Retinal pigment epithelial cell (primary cell): ENCODE data around the gene FTO.

Source experiments
- DNase-seq: peaks from one replicate; pipeline ENCODE4 v3.0.0-alpha.2; 2010; ENCODE audit warnings: low read depth
- H3K4me3 ChIP-seq: 2 replicates; pipeline ENCODE4 v1.5.1; 2011; ENCODE audit warnings: mild to moderate bottlenecking, low read length, control low read depth, moderate library complexity
- CTCF ChIP-seq: conservative IDR thresholded peaks from 2 replicates; pipeline ENCODE4 v1.5.1; 2011; ENCODE audit warnings: low read depth, low read length, control low read depth, inconsistent platforms

FTO gene

GRCh38 chr16:54040480-54040879 lies 336.5 kb downstream of the FTO start:
- TF ChIP-seq CTCF = no peak
- DNase-seq = no peak

GRCh38 chr16:54040975-54041374 lies 337.0 kb downstream of the FTO start:
- no peak for DNase-seq
- no peak overlapping the region for H3K4me3 ChIP-seq
- TF ChIP-seq CTCF = no peak

More at GRCh38 chr16:54040480-54040879, 336.5 kb downstream of the FTO start:
- no peak overlapping the region for H3K4me3 ChIP-seq

GRCh38 chr16:54048586-54049495 lies 344.9 kb downstream of the FTO start:
- no peak for TF ChIP-seq CTCF
- no peak for DNase-seq
- H3K4me3 ChIP-seq = no peak overlapping the region

GRCh38 chr16:54049591-54050458 lies 345.9 kb downstream of the FTO start:
- no peak for DNase-seq
- no peak overlapping the region for H3K4me3 ChIP-seq
- TF ChIP-seq CTCF = no peak

GRCh38 chr16:54050459-54051210 lies 346.7 kb downstream of the FTO start:
- no peak for TF ChIP-seq CTCF
- H3K4me3 ChIP-seq = no peak overlapping the region
- DNase-seq = no peak

- no peak overlapping the region for H3K4me3 ChIP-seq
- no peak for TF ChIP-seq CTCF
- DNase-seq = no peak
Measured at GRCh38 chr16:54051821-54052220, 347.9 kb downstream of the FTO start.
